GM23338 (cell line): ENCODE results near the gene C2CD5. TPM values are rescaled to one million over a fixed set of nuclear protein-coding genes. Genes with fewer than 3 reads are reported as not detected.

Source experiments
- ATAC-seq: fragments of 200-7000 bp; cut with Tn5 transposase; 3 replicates; pipeline ENCODE4 v1.9.1; 2020
- DNase-seq: peaks from one replicate; pipeline ENCODE4 v3.0.0-alpha.2; 2015; ENCODE audit warnings: low spot score
- H2AFZ ChIP-seq: fragments of 200-600 bp; sonication (generic); 2 replicates; pipeline ENCODE4 v1.8.0; 2016; ENCODE audit warnings: antibody characterized with exemption, mild to moderate bottlenecking, moderate library complexity
- H3F3A ChIP-seq: fragments of 200-600 bp; sonication (generic); replicated peaks from 2 replicates; pipeline ENCODE4 v1.8.0; 2017; ENCODE audit warnings: antibody characterized with exemption, mixed run types, low read depth
- H3K27ac ChIP-seq: fragments of 200-600 bp; sonication (generic); 2 replicates; pipeline ENCODE4 v1.6.1; 2016; ENCODE audit warnings: low read depth
- H3K27me3 ChIP-seq: fragments of 200-600 bp; sonication (generic); 2 replicates; pipeline ENCODE4 v1.8.0; 2016; ENCODE audit warnings: mild to moderate bottlenecking, mixed run types, moderate library complexity; ENCODE audit not compliant: insufficient read depth
- H3K36me3 ChIP-seq: fragments of 200-600 bp; sonication (generic); 2 replicates; pipeline ENCODE4 v1.8.0; 2016; ENCODE audit warnings: mild to moderate bottlenecking; ENCODE audit not compliant: insufficient read depth
- H3K4me1 ChIP-seq: fragments of 200-600 bp; sonication (generic); 2 replicates; pipeline ENCODE4 v1.8.0; 2016; ENCODE audit warnings: mild to moderate bottlenecking, moderate library complexity; ENCODE audit not compliant: insufficient read depth
- H3K4me2 ChIP-seq: fragments of 200-600 bp; sonication (generic); 2 replicates; pipeline ENCODE4 v1.7.1; 2017; ENCODE audit warnings: mixed run types
- H3K4me3 ChIP-seq: fragments of 200-600 bp; sonication (generic); 2 replicates; pipeline ENCODE4 v1.6.1; 2016; ENCODE audit warnings: mixed run types
- H3K79me2 ChIP-seq: fragments of 200-600 bp; sonication (generic); replicated peaks from 2 replicates; pipeline ENCODE4 v1.8.0; 2017; ENCODE audit warnings: mild to moderate bottlenecking; ENCODE audit not compliant: insufficient read depth
- H3K9me2 ChIP-seq: fragments of 200-600 bp; sonication (generic); 2 replicates; pipeline ENCODE4 v1.8.0; 2017; ENCODE audit not compliant: insufficient read depth
- H4K20me1 ChIP-seq: fragments of 200-600 bp; sonication (generic); replicated peaks from 2 replicates; pipeline ENCODE4 v1.8.0; 2017; ENCODE audit warnings: mild to moderate bottlenecking; ENCODE audit not compliant: insufficient read depth
- H3K27ac Mint-ChIP-seq: 2 replicates; pipeline ENCODE4 v1.8.0; 2020; ENCODE audit warnings: inconsistent platforms, mild to moderate bottlenecking, moderate library complexity, mixed read lengths
- H3K27me3 Mint-ChIP-seq: 3 replicates; pipeline ENCODE4 v1.8.0; 2022; ENCODE audit warnings: low read depth, mild to moderate bottlenecking, moderate library complexity, mixed read lengths, inconsistent platforms; ENCODE audit not compliant: insufficient read depth, poor library complexity
- H3K36me3 Mint-ChIP-seq: 3 replicates; pipeline ENCODE4 v1.8.0; 2021; ENCODE audit warnings: low read depth, mild to moderate bottlenecking, inconsistent platforms, moderate library complexity, mixed read lengths
- H3K4me1 Mint-ChIP-seq: 3 replicates; pipeline ENCODE4 v1.8.0; 2020; ENCODE audit warnings: mild to moderate bottlenecking, inconsistent platforms, mixed read lengths
- H3K4me3 Mint-ChIP-seq: 3 replicates; pipeline ENCODE4 v1.8.0; 2021; ENCODE audit warnings: moderate library complexity, mild to moderate bottlenecking, inconsistent platforms, mixed read lengths
- H3K9me3 Mint-ChIP-seq: 3 replicates; pipeline ENCODE4 v1.8.0; 2020; ENCODE audit warnings: moderate library complexity, mild to moderate bottlenecking, inconsistent platforms, mixed read lengths
- CREB1 ChIP-seq: fragments of 250-450 bp; sonication (Bioruptor Pico); IDR thresholded peaks from 2 replicates; pipeline ENCODE4 v1.5.0; 2020; ENCODE audit warnings: low read depth, mild to moderate bottlenecking, moderate library complexity
- EZH2 ChIP-seq: fragments of 200-600 bp; sonication (generic); IDR thresholded peaks from one replicate; pipeline ENCODE4 v1.8.0; 2017; ENCODE audit warnings: antibody characterized with exemption, mild to moderate bottlenecking, low read depth; ENCODE audit not compliant: unreplicated experiment
- JUNB ChIP-seq: IDR thresholded peaks from one replicate; pipeline ENCODE4 v1.6.1; 2016; ENCODE audit warnings: antibody characterized with exemption; ENCODE audit not compliant: unreplicated experiment
- NANOG ChIP-seq: IDR thresholded peaks from 2 replicates; pipeline ENCODE4 v1.6.1; 2016; ENCODE audit warnings: antibody characterized with exemption, borderline replicate concordance
- POLR2AphosphoS5 ChIP-seq: IDR thresholded peaks from 2 replicates; pipeline ENCODE4 v1.6.1; 2016; ENCODE audit warnings: antibody characterized with exemption, low read depth
- REST ChIP-seq: IDR thresholded peaks from one replicate; pipeline ENCODE4 v1.6.1; 2018; ENCODE audit warnings: antibody characterized with exemption; ENCODE audit not compliant: unreplicated experiment
- STAT1 ChIP-seq: IDR thresholded peaks from one replicate; pipeline ENCODE4 v1.6.1; 2016; ENCODE audit warnings: antibody characterized with exemption; ENCODE audit not compliant: unreplicated experiment
- ZNF114 ChIP-seq: fragments of 250-450 bp; sonication (Bioruptor Pico); IDR thresholded peaks from 2 replicates; pipeline ENCODE4 v1.5.0; 2020; ENCODE audit warnings: mild to moderate bottlenecking, moderate library complexity
- ZNF331 ChIP-seq: fragments of 250-450 bp; sonication (Bioruptor Pico); IDR thresholded peaks from 2 replicates; pipeline ENCODE4 v1.5.0; 2020; ENCODE audit warnings: low read depth, mild to moderate bottlenecking, moderate library complexity
- polyA plus RNA-seq: library from polyadenylated mRNA; unstranded; fragments of >200 nt; fragmentation: Nextera tagmentation; extraction: Ambion mirVana; gene quantifications from 2 replicates; pipeline ENCODE4 v1.2.1, GENCODE V29; 2016
- total RNA-seq: library from RNA; depleted of rRNA; stranded (reverse); fragments of >200 nt; shearing (Covaris generic); gene quantifications from 2 replicates; pipeline ENCODE4 v1.2.3, GENCODE V29; 2014
- TF ChIP-seq, protein P1 (sequence below), 2 experiments: fragments of 200-600 bp in 1 of 2; sonication (generic) in 1 of 2; conservative IDR thresholded peaks; 2 replicates each; pipeline versions ENCODE4 v1.5.1 to v1.6.1; 2016 to 2017; ENCODE audit warnings: antibody characterized with exemption in 2 of 2, low read depth in 2 of 2, mild to moderate bottlenecking in 2 of 2, moderate library complexity in 1 of 2
- TF ChIP-seq, protein P2 (sequence below): IDR thresholded peaks from 2 replicates; pipeline ENCODE4 v1.6.1; 2016; ENCODE audit warnings: antibody characterized with exemption

C2CD5 gene
- total and polyA plus RNA-seq, 2 experiments from 2014 or later: 22.0 to 68.6 TPM

DNA sequence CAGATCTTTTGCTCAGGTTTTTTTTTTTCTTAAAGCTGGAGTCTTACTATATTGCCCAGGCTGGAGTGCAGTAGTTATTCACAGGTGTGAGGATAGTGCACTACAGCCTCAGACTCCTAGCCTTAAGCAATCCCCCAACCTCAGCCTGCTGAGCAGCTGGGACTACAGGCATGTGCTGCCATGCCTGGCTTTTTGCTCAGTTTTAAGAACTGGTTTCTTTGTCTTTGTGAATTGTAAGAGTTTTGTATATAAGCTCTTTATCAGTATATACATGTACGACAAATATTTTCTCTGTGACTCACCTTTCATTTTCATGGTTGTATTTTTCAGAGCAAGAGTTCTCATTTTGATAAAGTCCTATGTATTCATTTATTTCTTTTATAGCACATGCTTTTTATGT, 33.3 kb upstream of the C2CD5 start (continued):
- TF ChIP-seq, protein P1, sequence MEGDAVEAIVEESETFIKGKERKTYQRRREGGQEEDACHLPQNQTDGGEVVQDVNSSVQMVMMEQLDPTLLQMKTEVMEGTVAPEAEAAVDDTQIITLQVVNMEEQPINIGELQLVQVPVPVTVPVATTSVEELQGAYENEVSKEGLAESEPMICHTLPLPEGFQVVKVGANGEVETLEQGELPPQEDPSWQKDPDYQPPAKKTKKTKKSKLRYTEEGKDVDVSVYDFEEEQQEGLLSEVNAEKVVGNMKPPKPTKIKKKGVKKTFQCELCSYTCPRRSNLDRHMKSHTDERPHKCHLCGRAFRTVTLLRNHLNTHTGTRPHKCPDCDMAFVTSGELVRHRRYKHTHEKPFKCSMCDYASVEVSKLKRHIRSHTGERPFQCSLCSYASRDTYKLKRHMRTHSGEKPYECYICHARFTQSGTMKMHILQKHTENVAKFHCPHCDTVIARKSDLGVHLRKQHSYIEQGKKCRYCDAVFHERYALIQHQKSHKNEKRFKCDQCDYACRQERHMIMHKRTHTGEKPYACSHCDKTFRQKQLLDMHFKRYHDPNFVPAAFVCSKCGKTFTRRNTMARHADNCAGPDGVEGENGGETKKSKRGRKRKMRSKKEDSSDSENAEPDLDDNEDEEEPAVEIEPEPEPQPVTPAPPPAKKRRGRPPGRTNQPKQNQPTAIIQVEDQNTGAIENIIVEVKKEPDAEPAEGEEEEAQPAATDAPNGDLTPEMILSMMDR (conservative IDR thresholded peaks at IDR 0.05; ENCODE audit: low read depth in 2 of 2): no peak
- TF ChIP-seq ZNF331 (CRISPR knock-in tag) (no peak), STAT1 (no peak), CREB1 (no peak)

DNA sequence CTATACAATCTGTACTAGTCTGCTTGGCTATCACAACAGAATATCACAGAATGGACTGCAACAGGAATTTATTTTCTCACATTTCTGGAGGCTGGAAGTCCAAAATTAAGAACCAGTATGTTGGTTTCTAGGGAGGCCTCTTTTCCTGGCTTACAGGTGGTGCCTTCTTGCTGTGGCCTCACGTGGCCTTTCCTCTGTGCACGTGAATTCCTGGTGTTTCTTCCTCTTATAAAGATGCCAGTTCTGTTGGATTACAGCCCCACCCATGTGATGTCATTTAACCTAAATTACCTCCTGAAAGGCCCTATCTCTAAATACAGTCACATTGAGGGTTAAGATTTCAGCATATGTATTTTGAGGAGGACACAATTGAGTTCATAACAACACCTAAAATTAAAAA, 32.1 kb upstream of the C2CD5 start:
- Mint-ChIP-seq H3K4me1 (no peaks in the 10 kb centered on the region; the same call in 2 of the 3 replicates), H3K27ac (no peak overlapping the region), H3K36me3 (peaks cover 3% of the 10 kb centered on the region; the same call in 1 of the 3 replicates), H3K9me3 (peaks cover 2% of the 10 kb centered on the region; the same call in 1 of the 3 replicates), H3K4me3 (no peak overlapping the region), H3K27me3 (no peaks in the 10 kb centered on the region)
- Histone ChIP-seq H3K27me3 (no peaks in the 10 kb centered on the region), H3K79me2 (no peaks in the 10 kb centered on the region), H3K27ac (no peak overlapping the region), H3K4me1 (no peaks in the 10 kb centered on the region), H2AFZ (no peak overlapping the region), H3K4me3 (no peak overlapping the region), H4K20me1 (no peaks in the 10 kb centered on the region), H3K4me2 (no peak overlapping the region), H3K9me2 (no peaks in the 10 kb centered on the region), H3K36me3 (no peaks in the 10 kb centered on the region), H3F3A (no peaks in the 10 kb centered on the region)
- DNase-seq (no peak), ATAC-seq (no peak)
- TF ChIP-seq ZNF331 (CRISPR knock-in tag) (no peak), CREB1 (no peak), REST (no peak), JUNB (no peak), POLR2AphosphoS5 (no peak), ZNF114 (CRISPR knock-in tag) (no peak), EZH2 (no peak), NANOG (no peak)
- TF ChIP-seq, protein P2, sequence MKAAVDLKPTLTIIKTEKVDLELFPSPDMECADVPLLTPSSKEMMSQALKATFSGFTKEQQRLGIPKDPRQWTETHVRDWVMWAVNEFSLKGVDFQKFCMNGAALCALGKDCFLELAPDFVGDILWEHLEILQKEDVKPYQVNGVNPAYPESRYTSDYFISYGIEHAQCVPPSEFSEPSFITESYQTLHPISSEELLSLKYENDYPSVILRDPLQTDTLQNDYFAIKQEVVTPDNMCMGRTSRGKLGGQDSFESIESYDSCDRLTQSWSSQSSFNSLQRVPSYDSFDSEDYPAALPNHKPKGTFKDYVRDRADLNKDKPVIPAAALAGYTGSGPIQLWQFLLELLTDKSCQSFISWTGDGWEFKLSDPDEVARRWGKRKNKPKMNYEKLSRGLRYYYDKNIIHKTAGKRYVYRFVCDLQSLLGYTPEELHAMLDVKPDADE: no peak
